ENCODE data around the gene HPCAL1. TPM values are rescaled to one million over a fixed set of nuclear protein-coding genes. Genes with fewer than 3 reads are reported as not detected.
A peak's percentile ranks its signal among the peaks of the same experiment; 100 is the strongest.

HPCAL1 gene
- total RNA-seq, 1 donor from 2014 or later = 15.9 TPM

GRCh38 chr2:10322973-10323372 is 20.3 kb downstream of the HPCAL1 start:
- Mint-ChIP-seq H3K36me3 (ENCODE audit: low read depth) (peaks cover 9% of the 10 kb centered on the region), H3K27ac (no peak overlapping the region), H3K4me3 (no peak overlapping the region), H3K4me1 (peaks cover 61% of the 10 kb centered on the region), H3K9me3 (no peaks in the 10 kb centered on the region), H3K27me3 (no peaks in the 10 kb centered on the region)
- DNase-seq (no peak), ATAC-seq (ENCODE audit: low read depth) (no peak)
- TF ChIP-seq CTCF (IDR thresholded peaks at IDR 0.05) = no peak
- ChIA-PET POLR2A (no interaction called here), CTCF (interaction anchor here (1.2 kb wide), 1 partner anchor 198 kb away, joined by 3 read pairs; no protein-coding TSS in a partner anchor)
- intact Hi-C loops (cut with micrococcal nuclease) = no loop called here

GRCh38 chr2:10323535-10323934 is 20.8 kb downstream of the HPCAL1 start:
- Mint-ChIP-seq H3K4me1 (peaks cover 67% of the 10 kb centered on the region), H3K27ac (no peak overlapping the region), H3K9me3 (no peaks in the 10 kb centered on the region), H3K27me3 (no peaks in the 10 kb centered on the region), H3K4me3 (no peak overlapping the region), H3K36me3 (ENCODE audit: low read depth) (peaks cover 9% of the 10 kb centered on the region)
- no peak for ATAC-seq (ENCODE audit: low read depth)
- ChIA-PET POLR2A (no interaction called here), CTCF (interaction anchor here (1.2 kb wide), 1 partner anchor 199 kb away, joined by 3 read pairs; no protein-coding TSS in a partner anchor)
- intact Hi-C loops (cut with micrococcal nuclease) = no loop called here
- no peak for DNase-seq
- no peak for TF ChIP-seq CTCF (IDR thresholded peaks at IDR 0.05)

DNA sequence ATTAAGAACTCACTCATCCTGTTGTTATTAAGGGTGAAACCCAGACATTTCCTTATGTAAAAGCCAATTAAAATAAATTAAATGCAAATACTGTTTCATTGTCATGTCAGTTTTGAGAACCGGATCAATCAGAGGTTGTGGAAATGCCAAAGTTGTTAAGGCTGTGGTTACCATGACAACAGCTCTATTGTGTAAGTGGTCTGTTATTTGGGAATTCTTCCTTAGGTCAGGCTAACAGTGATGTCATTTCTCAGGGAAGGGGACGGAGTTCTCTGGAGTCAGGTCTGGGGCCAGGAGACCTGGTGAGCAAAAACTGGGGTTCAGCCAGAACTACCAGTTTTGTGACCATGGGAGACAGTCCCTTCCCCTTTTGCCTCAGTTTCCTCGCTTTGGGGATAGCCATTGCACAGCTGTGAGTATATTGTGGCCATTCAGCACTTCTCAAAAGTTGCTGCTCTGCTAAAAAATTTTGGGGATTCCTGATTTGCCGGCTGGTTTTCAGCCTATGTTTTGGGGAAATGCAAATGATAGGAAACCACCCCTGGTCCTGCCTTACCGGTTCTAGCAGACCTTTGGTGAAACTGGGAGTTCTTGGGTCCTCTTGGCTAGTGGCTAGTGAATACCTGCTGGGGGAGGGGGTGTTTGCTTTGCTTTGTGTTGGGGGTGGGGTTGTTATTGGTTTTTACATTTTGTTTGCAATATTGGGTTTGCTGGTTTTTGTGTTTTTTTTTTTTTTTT is 21.6 kb downstream of the HPCAL1 start:
- H3K9me3 Mint-ChIP-seq = no peaks in the 10 kb centered on the region
- peaks cover 71% of the 10 kb centered on the region for H3K4me1 Mint-ChIP-seq
- H3K4me3 Mint-ChIP-seq = no peak overlapping the region
- H3K27ac Mint-ChIP-seq = peak overlapping the region; percentile 46
- CTCF ChIA-PET = interaction anchor here (1.2 kb wide), 1 partner anchor 200 kb away, joined by 3 read pairs; no protein-coding TSS in a partner anchor
- intact Hi-C loops (cut with micrococcal nuclease) = no loop called here
- no peaks in the 10 kb centered on the region for H3K27me3 Mint-ChIP-seq
- TF ChIP-seq CTCF (IDR thresholded peaks at IDR 0.05) = no peak
- H3K36me3 Mint-ChIP-seq (ENCODE audit: low read depth) = peaks cover 9% of the 10 kb centered on the region
- POLR2A ChIA-PET = interaction anchor here (0.6 kb wide), 1 partner anchor 54 kb away, joined by 3 read pairs; no protein-coding TSS in a partner anchor
- no peak for ATAC-seq (ENCODE audit: low read depth)
- no peak for DNase-seq

DNA sequence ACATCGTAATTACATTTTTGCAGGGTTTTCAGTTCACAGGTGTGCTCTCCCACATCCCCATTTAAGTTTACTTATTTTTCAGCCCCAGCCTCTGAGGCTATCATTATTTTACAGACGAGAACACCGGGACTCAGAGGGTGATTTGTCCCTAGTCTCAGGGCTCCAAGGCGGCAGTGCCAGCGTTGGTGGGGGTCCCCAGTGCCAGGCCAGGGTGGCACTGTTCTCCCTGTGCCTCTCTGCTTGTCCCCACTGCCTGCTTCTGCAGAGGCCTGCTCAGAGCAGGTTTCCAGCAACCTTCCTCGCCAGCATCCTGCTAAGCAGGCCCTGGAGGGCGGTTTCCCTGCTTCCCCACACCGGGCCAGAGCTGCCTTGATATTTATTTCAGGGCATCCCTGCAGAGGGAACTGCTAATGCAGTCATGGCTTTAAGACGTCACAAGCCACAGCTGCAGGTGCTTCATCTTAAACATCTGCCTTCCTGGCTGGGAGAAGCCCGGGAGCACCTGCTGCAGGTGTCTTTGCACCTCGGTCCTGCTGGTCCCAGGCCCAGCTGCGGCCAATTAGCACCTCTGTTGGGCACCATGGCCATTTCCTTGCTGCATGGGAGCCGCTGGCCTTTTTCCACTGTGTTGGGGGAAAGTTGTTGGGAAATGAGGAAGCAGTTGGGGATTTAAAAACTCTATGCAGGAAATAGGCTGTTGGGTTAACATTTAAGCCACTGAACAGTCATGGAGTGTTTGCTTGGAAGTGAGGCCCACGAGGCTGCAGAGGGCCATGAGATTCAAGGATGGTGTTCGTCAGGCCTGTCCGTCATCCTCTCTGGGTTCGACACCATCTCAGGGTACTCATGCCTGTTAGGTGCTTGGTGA is 22.8 kb downstream of the HPCAL1 start:
- CTCF ChIA-PET = interaction anchor here (1.3 kb wide), 1 partner anchor 83 kb away, joined by 3 read pairs; no protein-coding TSS in a partner anchor
- DNase-seq = no peak

More for the DNA sequence above, 22.8 kb downstream of the HPCAL1 start:
- no peak for ATAC-seq (ENCODE audit: low read depth)
- no peak for TF ChIP-seq CTCF (IDR thresholded peaks at IDR 0.05)
- Mint-ChIP-seq H3K9me3 (no peaks in the 10 kb centered on the region), H3K36me3 (ENCODE audit: low read depth) (peaks cover 9% of the 10 kb centered on the region), H3K27me3 (no peaks in the 10 kb centered on the region), H3K4me3 (no peak overlapping the region), H3K27ac (no peak overlapping the region), H3K4me1 (peaks cover 78% of the 10 kb centered on the region)
- POLR2A ChIA-PET = interaction anchor here (0.5 kb wide), 1 partner anchor 9 kb away, joined by 3 read pairs; no protein-coding TSS in a partner anchor
- intact Hi-C loops (cut with micrococcal nuclease) = no loop called here

Data from activated B cell treated with CpG ODN at 0.5 μM for 24 hours (primary cell).